Activated T-cell treated with anti-CD3 and anti-CD28 coated beads for 48 hours (primary cell): ENCODE measurements around the gene MYRFL.
A peak's percentile ranks its signal among the peaks of the same experiment; 100 is the strongest.

Source experiments
- DNase-seq: peaks from one replicate; pipeline ENCODE4 v3.0.0-alpha.2; 2020; ENCODE audit warnings: low read depth

Gene MYRFL

GRCh38 chr12:69897744-69898143 is 72.7 kb downstream of the MYRFL start:
- no peak for DNase-seq

- no peak for DNase-seq
Measured at GRCh38 chr12:69898236-69898635, 73.2 kb downstream of the MYRFL start.

- DNase-seq, result peak; percentile 36
Measured at GRCh38 chr12:69900720-69901131, 75.7 kb downstream of the MYRFL start.

- DNase-seq, result no peak
Measured at GRCh38 chr12:69901221-69901905, 76.3 kb downstream of the MYRFL start.

- no peak for DNase-seq
Measured at GRCh38 chr12:69903548-69903947, 78.5 kb downstream of the MYRFL start.

- no peak for DNase-seq
Measured at GRCh38 chr12:69904777-69905176, 79.8 kb downstream of the MYRFL start.

GRCh38 chr12:69905801-69906200 is 80.8 kb downstream of the MYRFL start:
- no peak for DNase-seq

- DNase-seq, result no peak
Measured at GRCh38 chr12:69906411-69907216, 81.6 kb downstream of the MYRFL start.

- no peak for DNase-seq
Measured at GRCh38 chr12:69908203-69908602, 83.2 kb downstream of the MYRFL start.

GRCh38 chr12:69910694-69911093 is 85.7 kb downstream of the MYRFL start:
- no peak for DNase-seq

- DNase-seq, result no peak
Measured at GRCh38 chr12:69913526-69913925, 88.5 kb downstream of the MYRFL start.

GRCh38 chr12:69915964-69916363 is 90.9 kb downstream of the MYRFL start:
- DNase-seq, result no peak

GRCh38 chr12:69916544-69917235 is 91.7 kb downstream of the MYRFL start:
- DNase-seq, result no peak

- no peak for DNase-seq
Measured at GRCh38 chr12:69918287-69918686, 93.3 kb downstream of the MYRFL start.

- no peak for DNase-seq
Measured at GRCh38 chr12:69919495-69919894, 94.5 kb downstream of the MYRFL start.

- DNase-seq, result no peak
Measured at GRCh38 chr12:69921831-69922230, 96.8 kb downstream of the MYRFL start.

- no peak for DNase-seq
Measured at GRCh38 chr12:69922999-69923398, 98.0 kb downstream of the MYRFL start.

- DNase-seq, result no peak
Measured at GRCh38 chr12:69925291-69925690, 100.3 kb downstream of the MYRFL start.

GRCh38 chr12:69927164-69927563 is 102.1 kb downstream of the MYRFL start:
- no peak for DNase-seq

- no peak for DNase-seq
Measured at GRCh38 chr12:69929125-69929524, 104.1 kb downstream of the MYRFL start.

GRCh38 chr12:69929531-69929930 is 104.5 kb downstream of the MYRFL start:
- no peak for DNase-seq

GRCh38 chr12:69931569-69931968 is 106.5 kb downstream of the MYRFL start:
- DNase-seq, result no peak

GRCh38 chr12:69932154-69932553 is 107.1 kb downstream of the MYRFL start:
- DNase-seq, result no peak
